Ammon's horn (tissue), 1 donor: ENCODE measurements around the gene TRIM36.

Experiments
- DNase-seq: peaks from one replicate; pipeline ENCODE4 v3.0.0-alpha.2; 2016; ENCODE audit warnings: low spot score

Gene TRIM36

GRCh38 chr5:115165790-115166189 is 3.9 kb downstream of the TRIM36 start:
- DNase-seq: no peak

- DNase-seq: no peak
Observed at GRCh38 chr5:115160975-115161475, 8.7 kb downstream of the TRIM36 start.

- no peak for DNase-seq
Observed at GRCh38 chr5:115151208-115151805, 18.4 kb downstream of the TRIM36 start.

- no peak for DNase-seq
Observed at GRCh38 chr5:115150512-115150911, 19.2 kb downstream of the TRIM36 start.

- no peak for DNase-seq
Observed at GRCh38 chr5:115147052-115147451, 22.7 kb downstream of the TRIM36 start.

GRCh38 chr5:115136294-115136693 is 33.4 kb downstream of the TRIM36 start:
- no peak for DNase-seq

- peak; percentile 16 for DNase-seq
Observed at GRCh38 chr5:115132465-115132864, 37.2 kb downstream of the TRIM36 start.

GRCh38 chr5:115126303-115126702 is 43.4 kb downstream of the TRIM36 start:
- DNase-seq: no peak

- no peak for DNase-seq
Observed at GRCh38 chr5:115124741-115125140, 45.0 kb downstream of the TRIM36 start.

- DNase-seq: no peak
Observed at GRCh38 chr5:115116001-115116400, 53.7 kb downstream of the TRIM36 start.

GRCh38 chr5:115109840-115110239 is 59.9 kb downstream of the TRIM36 start:
- no peak for DNase-seq

- DNase-seq: no peak
Observed at GRCh38 chr5:115109356-115109755, 60.4 kb downstream of the TRIM36 start.

- DNase-seq: no peak
Observed at GRCh38 chr5:115100319-115100955, 69.3 kb downstream of the TRIM36 start.

GRCh38 chr5:115098041-115098702 is 71.5 kb downstream of the TRIM36 start:
- peak; percentile 71 for DNase-seq

GRCh38 chr5:115097236-115097635 is 72.5 kb downstream of the TRIM36 start:
- DNase-seq: no peak

- DNase-seq: peak; percentile 82
Observed at GRCh38 chr5:115096034-115096769, 73.5 kb downstream of the TRIM36 start.

GRCh38 chr5:115087951-115088350 is 81.8 kb downstream of the TRIM36 start:
- no peak for DNase-seq

GRCh38 chr5:115086473-115086872 is 83.2 kb downstream of the TRIM36 start:
- DNase-seq: no peak

- no peak for DNase-seq
Observed at GRCh38 chr5:115084246-115084793, 85.4 kb downstream of the TRIM36 start.

- no peak for DNase-seq
Observed at GRCh38 chr5:115079924-115080623, 89.6 kb downstream of the TRIM36 start.
